ENCODE results near the gene SGCA.

Gene SGCA

GRCh38 chr17:50165867-50166517, at the start of gene SGCA:
Gene SGCA (plus strand): TSS chr17:50166005. CDS start chr17:50166041, 36 bp downstream.
- DNase-seq, result no peak

DNA sequence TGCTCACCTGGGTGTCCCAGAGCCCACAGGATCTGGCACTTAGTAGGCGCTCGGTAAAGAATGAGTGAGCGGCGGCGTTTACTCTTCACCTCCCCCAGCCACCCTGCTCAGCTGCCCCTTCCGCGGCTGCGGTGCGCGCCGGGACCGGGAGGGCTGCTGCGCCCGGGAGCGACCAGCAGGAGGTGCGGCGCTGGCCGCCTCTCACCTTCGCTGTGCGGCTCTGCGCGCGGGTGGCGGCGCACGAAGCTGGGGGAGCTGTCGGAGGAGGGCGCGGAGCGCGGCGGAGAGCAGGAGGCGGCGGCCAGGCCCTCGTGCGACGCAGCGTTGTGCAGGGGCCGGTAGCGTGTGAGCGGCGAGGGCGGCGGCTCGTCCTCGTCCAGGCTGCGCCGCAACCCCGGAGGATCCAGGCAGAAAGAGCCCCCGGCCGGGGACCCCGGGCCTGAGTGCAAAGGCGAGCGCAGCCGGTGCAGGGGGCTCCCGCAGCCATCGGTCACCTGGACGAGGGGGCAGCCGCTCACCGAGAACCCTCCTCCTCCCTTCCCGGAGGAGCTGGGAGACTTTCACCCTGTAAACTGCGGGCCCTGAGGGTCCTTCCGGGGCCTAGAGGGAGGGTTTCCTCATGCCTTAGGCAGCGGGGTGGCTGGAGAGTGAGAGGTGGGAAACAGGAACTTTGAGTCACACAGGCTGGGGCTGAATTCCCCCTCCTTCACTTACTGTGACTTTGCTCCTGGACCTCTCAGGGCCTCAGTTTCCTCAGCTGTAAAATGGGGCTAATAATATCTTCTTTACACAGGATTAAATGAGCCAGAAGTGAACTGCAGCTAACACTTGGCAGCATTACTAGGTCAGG, 48.4 kb upstream of the SGCA start:
- DNase-seq, result no peak

GRCh38 chr17:50118076-50118827, 47.6 kb upstream of the SGCA start:
- no peak for DNase-seq

GRCh38 chr17:50118828-50119218, 47.0 kb upstream of the SGCA start:
- DNase-seq, result no peak

DNA sequence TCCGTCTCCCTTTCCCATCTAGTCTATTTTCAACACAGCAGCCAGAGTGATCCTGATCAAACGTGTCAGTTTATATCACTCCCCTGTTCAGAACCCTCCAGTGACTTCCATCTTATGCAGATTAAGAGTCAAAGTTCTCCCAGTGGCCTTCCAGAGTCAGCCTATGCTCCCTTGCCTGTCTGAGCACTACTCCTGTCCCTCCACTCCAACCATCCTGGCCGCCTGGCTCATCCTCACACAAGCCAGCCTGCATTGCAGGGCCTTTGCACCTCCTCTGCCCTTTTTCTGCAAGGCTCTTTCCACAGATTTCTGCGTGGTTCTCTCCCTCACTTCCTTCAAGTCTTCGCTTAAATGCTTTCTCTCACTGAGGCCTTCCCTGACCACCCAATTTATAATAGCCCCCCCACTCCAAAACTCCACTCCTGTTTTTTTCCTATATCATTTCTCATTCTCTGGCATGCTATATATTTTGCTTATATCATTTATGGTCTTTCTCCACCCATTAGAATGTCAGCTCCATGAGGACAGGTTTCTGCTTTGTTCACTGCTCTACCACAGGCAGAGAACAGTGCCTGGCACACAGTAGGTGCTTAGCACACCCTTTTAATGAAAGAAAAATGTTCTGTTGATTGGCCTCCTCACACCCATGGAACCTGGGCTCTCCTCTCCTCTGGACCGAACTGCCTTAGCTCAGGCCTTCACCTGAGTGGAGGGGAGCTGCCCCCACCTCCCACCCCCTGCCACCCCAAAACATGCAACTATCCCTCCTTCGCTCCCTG, 45.1 kb upstream of the SGCA start:
- no peak for DNase-seq

DNA sequence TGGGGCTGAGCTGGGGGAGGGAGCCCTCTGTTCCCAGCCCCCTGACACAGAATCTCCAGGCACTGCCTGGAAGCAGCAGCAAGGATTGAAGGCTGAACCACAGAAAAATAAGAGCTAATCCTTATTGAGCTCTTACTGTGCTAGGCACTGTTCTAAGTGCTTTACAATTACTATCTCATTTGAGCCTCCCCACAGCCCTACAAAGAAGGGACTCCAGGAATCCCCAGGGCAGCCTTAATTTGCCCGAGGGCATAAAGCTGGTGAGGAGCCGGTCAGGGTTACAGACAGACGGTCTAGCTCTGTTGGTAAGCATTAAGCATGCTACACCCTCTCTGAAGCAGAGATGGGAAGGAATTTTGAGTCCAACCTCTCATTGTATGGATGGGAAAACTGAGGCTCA, 42.9 kb upstream of the SGCA start:
- DNase-seq, result peak; percentile 16

GRCh38 chr17:50123649-50124349, 42.0 kb upstream of the SGCA start:
- no peak for DNase-seq

- no peak for DNase-seq
Observed at GRCh38 chr17:50125420-50125997, 40.3 kb upstream of the SGCA start.

- no peak for DNase-seq
Observed at GRCh38 chr17:50127697-50128361, 38.0 kb upstream of the SGCA start.

GRCh38 chr17:50128441-50129352, 37.1 kb upstream of the SGCA start:
- DNase-seq, result no peak

- no peak for DNase-seq
Observed at GRCh38 chr17:50129353-50129727, 36.5 kb upstream of the SGCA start.

GRCh38 chr17:50129728-50130558, 35.9 kb upstream of the SGCA start, which contains the start of gene SAMD14:
Gene SAMD14 (minus strand): TSS chr17:50130160. CDS start chr17:50124959, 5,201 bp downstream.
- DNase-seq, result no peak

DNA sequence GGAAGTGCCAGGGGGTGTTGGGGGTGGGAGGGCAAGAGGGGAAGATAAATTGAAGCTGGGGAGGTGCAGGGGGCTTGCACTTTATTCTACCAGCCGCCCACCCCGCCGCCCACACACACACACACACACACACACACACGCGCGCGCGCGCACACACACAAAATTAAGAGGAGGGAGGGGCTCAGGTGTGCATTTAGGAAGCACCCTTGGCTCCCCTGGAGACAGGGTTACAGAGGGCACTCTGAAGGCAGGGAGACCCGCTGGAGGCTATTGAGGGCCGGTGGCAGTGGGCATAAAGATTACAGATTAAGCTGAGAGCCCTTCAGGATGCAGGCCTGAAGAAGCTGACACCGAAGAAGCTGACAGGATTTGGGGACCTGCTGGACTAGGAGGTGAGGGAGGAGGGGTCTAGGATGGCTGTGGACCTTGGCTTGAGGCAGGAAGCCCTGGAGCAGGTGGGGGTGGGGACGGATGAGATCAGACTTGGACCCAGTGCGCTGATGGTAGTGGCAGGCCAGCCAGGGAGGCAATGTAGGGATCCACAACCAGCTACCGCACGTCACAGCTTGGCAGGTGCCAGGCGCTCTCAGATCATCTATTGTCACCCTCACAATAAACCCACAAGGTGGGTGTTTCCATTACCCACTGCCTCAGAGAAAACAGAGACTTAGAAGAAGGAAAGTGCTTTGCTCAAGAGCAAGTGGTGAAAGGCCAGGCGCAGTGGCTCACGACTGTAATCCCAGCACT, 35.1 kb upstream of the SGCA start:
- DNase-seq, result peak; percentile 58

DNA sequence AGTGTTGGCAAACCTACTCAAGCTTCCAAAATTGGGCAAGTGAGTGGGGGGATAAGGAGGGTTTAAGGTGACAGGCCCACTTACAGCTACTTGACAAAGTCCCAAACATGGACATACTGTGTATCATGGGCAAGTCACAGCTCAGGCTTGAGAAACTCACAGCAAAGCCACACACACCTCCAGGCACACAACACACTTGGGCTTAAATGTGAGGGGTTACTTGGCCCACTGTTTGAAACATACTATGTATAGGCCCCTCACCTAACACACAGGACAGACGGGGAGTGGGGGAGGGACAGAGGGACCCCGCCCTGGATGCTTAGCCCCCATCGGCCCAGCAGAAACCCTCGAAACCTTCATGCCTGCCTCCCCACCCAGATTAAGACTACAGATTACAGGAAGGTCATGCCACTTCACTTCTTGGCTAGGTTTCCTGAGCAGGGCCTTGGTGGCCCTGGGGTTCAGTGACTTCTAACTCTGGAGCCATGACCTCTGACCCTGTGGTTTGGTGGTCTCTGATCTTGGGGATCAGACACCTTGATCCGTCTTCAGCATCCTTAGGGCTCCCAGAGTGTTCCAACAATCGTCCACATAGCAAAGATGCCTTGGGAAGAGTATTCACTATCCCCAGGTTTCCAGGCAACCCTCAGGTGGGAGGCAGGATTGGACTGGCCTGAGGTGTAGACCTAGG, 33.6 kb upstream of the SGCA start:
- DNase-seq, result no peak

GRCh38 chr17:50133028-50133768, 32.6 kb upstream of the SGCA start:
- DNase-seq, result no peak

DNA sequence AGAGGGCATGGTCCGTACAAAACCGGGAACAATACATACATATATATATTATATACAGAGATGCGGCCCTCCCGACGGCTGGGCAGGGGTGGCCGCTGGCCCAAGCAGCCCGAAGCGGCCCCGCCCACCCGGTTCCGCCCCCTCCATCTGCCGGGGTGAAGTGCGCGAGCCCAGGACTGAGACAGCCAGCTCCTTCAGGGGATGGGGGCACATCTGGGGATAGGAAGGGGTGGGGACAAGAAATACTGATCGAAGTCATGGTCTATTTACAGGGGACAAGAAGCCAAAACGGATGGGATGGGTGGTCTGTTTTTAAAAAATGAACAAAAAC, 32.1 kb upstream of the SGCA start:
- DNase-seq, result no peak

Measured in NCI-H1436 treated with DMSO at 0.1 percent for 48 hours (cell line).